Mucosa of descending colon (tissue), 3 donors: ENCODE results near the gene RAVER1. TPM values are rescaled to one million over a fixed set of nuclear protein-coding genes. Genes with fewer than 3 reads are reported as not detected.
"Not testable (repeated sequence)": the region's sequence is repeated elsewhere in the genome, so short reads cannot be mapped to it uniquely, and the experiment has no call there.

Source experiments
- ATAC-seq: fragments of 200-7000 bp; cut with Tn5 transposase; one replicate; pipeline ENCODE4 v1.9.1; 2020; ENCODE audit warnings: mild to moderate bottlenecking, moderate library complexity
- DNase-seq, 3 donors: peaks; one replicate each; pipeline ENCODE4 v3.0.0-alpha.2; 2020
- H3K36me3 ChIP-seq: fragments of 200-600 bp; one replicate; pipeline ENCODE4 v1.8.0; 2021; ENCODE audit warnings: low read depth, mild to moderate bottlenecking
- H3K4me1 ChIP-seq: fragments of 200-600 bp; one replicate; pipeline ENCODE4 v1.8.0; 2021; ENCODE audit warnings: low read depth, mild to moderate bottlenecking
- H3K4me3 ChIP-seq: fragments of 200-600 bp; one replicate; pipeline ENCODE4 v1.8.0; 2021; ENCODE audit warnings: mild to moderate bottlenecking
- H3K9me3 ChIP-seq: fragments of 200-600 bp; one replicate; pipeline ENCODE4 v1.8.0; 2021; ENCODE audit warnings: mild to moderate bottlenecking
- intact Hi-C, 2 donors: fragments of 100-400 bp; cut with DNase I in 1 of 2; cut with micrococcal nuclease in 1 of 2; formaldehyde crosslinking; loops; one replicate each; pipeline versions ENCODE4 v1.11.0 to v1.11.1; 2022; cut with DNase I, micrococcal nuclease
- total RNA-seq, 3 donors: library from RNA; stranded (reverse); fragmentation: NEBNext Ultra II Directional in 2 of 3; extraction: Animal tissue kit (Norgen Biotek cat#: 25700) in 2 of 3; gene quantifications; one replicate each; pipeline versions ENCODE4 v1.2.1 to v1.2.4, GENCODE V29; 2021 to 2023
- TF ChIP-seq, protein P1 (sequence below): fragments of 200-600 bp; IDR thresholded peaks from one replicate; pipeline ENCODE4 v1.8.0; 2022; ENCODE audit warnings: antibody characterized with exemption, mild to moderate bottlenecking
- donor health status: DM: no; HTN: no; CAD: no; lungs with moderate emphysema.
- donor health status: DM: no; HTN: no; CAD: no.
- donor health status: DM: no; HTN: yes; CAD: no.

RAVER1 gene
- total RNA-seq, 3 donors from 2014 or later: 42.4 to 58.1 (median 49.6) TPM

DNA sequence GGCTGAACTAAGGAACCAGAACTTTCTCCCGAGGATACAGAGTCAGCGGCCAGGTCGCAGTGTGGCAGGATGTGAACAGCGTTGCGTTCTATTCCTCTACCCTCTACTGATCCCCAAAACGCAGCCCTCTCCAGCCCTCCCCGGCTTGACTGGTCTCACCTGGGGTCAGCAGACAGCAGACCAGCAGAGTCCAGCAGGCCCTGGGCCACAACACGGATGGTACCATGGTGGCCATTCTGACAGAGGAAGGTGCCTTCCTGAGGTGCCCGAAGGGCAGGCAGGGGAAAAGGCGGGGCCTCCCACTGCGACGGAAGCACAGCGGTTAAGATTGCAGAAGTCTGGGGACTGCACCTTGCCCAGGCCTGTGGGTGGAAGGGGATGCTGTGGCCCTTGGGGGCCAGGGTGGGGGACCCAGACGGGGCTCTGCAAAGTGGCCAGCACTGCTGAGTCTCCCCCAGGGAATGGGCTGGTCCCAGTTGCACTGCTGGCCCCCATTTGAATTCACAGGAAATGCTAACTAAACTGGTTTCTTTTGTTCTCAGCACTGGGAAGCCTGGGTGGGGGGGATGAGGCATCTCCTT lies 6.1 kb upstream of the RAVER1 start, which contains the start of gene ICAM3:
TSS of gene ICAM3 (minus strand) at position 245 of the 581 bp plus-strand sequence. CDS start at position 235, 10 bp downstream.
- Histone ChIP-seq H3K4me1 (peaks cover 4% of the 10 kb centered on the region), H3K4me3 (no peak within 1 kb of the TSS), H3K36me3 (no peaks in the 10 kb centered on the region), H3K9me3 (no peaks in the 10 kb centered on the region)
- ATAC-seq (peak; percentile 43), DNase-seq (peak; percentile 36 to 83 (median 56))
- intact Hi-C loops: no loop called here
- TF ChIP-seq, protein P1, sequence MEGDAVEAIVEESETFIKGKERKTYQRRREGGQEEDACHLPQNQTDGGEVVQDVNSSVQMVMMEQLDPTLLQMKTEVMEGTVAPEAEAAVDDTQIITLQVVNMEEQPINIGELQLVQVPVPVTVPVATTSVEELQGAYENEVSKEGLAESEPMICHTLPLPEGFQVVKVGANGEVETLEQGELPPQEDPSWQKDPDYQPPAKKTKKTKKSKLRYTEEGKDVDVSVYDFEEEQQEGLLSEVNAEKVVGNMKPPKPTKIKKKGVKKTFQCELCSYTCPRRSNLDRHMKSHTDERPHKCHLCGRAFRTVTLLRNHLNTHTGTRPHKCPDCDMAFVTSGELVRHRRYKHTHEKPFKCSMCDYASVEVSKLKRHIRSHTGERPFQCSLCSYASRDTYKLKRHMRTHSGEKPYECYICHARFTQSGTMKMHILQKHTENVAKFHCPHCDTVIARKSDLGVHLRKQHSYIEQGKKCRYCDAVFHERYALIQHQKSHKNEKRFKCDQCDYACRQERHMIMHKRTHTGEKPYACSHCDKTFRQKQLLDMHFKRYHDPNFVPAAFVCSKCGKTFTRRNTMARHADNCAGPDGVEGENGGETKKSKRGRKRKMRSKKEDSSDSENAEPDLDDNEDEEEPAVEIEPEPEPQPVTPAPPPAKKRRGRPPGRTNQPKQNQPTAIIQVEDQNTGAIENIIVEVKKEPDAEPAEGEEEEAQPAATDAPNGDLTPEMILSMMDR: no peak

GRCh38 chr19:10338940-10339339 lies 5.6 kb upstream of the RAVER1 start:
- DNase-seq: no peak
- no peak overlapping the region for H3K4me3 ChIP-seq
- H3K4me1 ChIP-seq: peaks cover 4% of the 10 kb centered on the region
- no peaks in the 10 kb centered on the region for H3K9me3 ChIP-seq
- no peaks in the 10 kb centered on the region for H3K36me3 ChIP-seq
- TF ChIP-seq, protein P1: no peak
- intact Hi-C loops: no loop called here
- ATAC-seq: no peak

- H3K36me3 ChIP-seq, intact Hi-C loops, DNase-seq, H3K4me3 ChIP-seq, H3K9me3 ChIP-seq, ATAC-seq: not testable (repeated sequence)
- H3K4me1 ChIP-seq: peaks cover 15% of the 10 kb centered on the region
Observed at GRCh38 chr19:10336725-10337124, 3.4 kb upstream of the RAVER1 start.

DNA sequence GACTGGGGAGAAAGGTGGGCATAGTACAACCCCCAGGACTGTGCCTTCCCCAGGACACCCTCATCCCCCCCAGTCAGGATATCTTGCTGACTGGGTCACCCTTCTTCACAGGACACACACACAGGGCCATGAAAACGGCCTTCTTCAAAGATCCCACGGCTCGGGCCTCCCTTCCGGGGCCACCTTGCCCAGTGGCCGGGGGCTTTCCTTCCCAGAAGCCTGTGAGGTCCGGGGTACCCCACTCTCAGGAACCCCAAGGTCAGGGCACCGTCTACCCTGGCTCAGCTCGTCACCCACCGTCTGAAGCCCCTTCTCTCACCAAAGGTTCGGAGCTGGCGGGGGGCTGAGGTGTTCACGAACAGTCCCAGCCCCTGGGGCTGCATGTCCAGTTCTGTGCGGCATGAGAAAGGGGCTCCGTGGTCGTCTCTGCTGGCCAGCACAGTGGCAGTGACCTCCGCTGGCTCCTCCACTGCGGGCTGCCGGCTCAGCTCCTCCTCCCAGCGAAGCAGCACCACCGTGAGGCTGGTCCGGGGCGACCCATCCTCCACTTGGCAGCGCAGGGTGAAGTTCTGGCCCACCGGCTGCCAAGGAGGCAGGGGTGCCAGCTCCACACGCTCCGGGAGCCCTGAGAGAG lies 2.1 kb upstream of the RAVER1 start:
- H3K4me1 ChIP-seq: peaks cover 19% of the 10 kb centered on the region
- intact Hi-C loops: no loop called here
- H3K36me3 ChIP-seq: no peaks in the 10 kb centered on the region
- peak in 1 of 3 donors; percentile 56 for DNase-seq
- H3K9me3 ChIP-seq: no peaks in the 10 kb centered on the region
- ATAC-seq: no peak
- H3K4me3 ChIP-seq: no peak overlapping the region
- TF ChIP-seq, protein P1: no peak

GRCh38 chr19:10334588-10335351 lies 1.4 kb upstream of the RAVER1 start:
- intact Hi-C loops: no loop called here
- Histone ChIP-seq H3K4me1 (peaks cover 19% of the 10 kb centered on the region), H3K4me3 (peak overlapping the region; percentile 22), H3K36me3 (no peaks in the 10 kb centered on the region), H3K9me3 (no peaks in the 10 kb centered on the region)
- TF ChIP-seq, protein P1: no peak
- DNase-seq (peak; percentile 96 to 99 (median 98)), ATAC-seq (peak; percentile 77)
